Measurements from ENCODE around the gene C2orf72. TPM values are rescaled to one million over a fixed set of nuclear protein-coding genes. Genes with fewer than 3 reads are reported as not detected.

The C2orf72 gene
- total and polyA plus RNA-seq, 2 of the 13 experiments (the other 11 are each of a cell fraction or from before 2014, with no cell fraction given): 147 to 203 TPM

- TF ChIP-seq THRA (CRISPR knock-in tag; IDR thresholded peaks at IDR 0.05; ENCODE audit: borderline replicate concordance) (peak; percentile 60; the same call in 1 of the 2 replicates), KDM6A (CRISPR knock-in tag; IDR thresholded peaks at IDR 0.05; ENCODE audit: low read depth) (no peak), ZNF563 (CRISPR knock-in tag; IDR thresholded peaks at IDR 0.05) (no peak), ZNF430 (CRISPR knock-in tag; IDR thresholded peaks at IDR 0.05) (no peak), ZNF670 (CRISPR knock-in tag; IDR thresholded peaks at IDR 0.05; ENCODE audit: borderline replicate concordance) (no peak), PRDM15 (CRISPR knock-in tag; IDR thresholded peaks at IDR 0.05) (no peak), SRY (CRISPR knock-in tag; IDR thresholded peaks at IDR 0.05) (no peak), MXD1 (CRISPR knock-in tag; IDR thresholded peaks at IDR 0.05) (no peak), CSRNP1 (CRISPR knock-in tag; IDR thresholded peaks at IDR 0.05) (no peak), GFI1 (CRISPR knock-in tag; IDR thresholded peaks at IDR 0.05; ENCODE audit: borderline replicate concordance) (no peak), ZMYM4 (CRISPR knock-in tag; IDR thresholded peaks at IDR 0.05) (peak; percentile 47; the same call in 1 of the 2 replicates), ZNF30 (CRISPR knock-in tag; IDR thresholded peaks at IDR 0.05) (no peak), LRRFIP1 (CRISPR knock-in tag; conservative IDR thresholded peaks at IDR 0.05) (no peak), ZNF558 (CRISPR knock-in tag; IDR thresholded peaks at IDR 0.05; ENCODE audit: borderline replicate concordance) (no peak), ZNF567 (CRISPR knock-in tag; IDR thresholded peaks at IDR 0.05; ENCODE audit: borderline replicate concordance) (no peak), HOXA9 (CRISPR knock-in tag; IDR thresholded peaks at IDR 0.05; ENCODE audit: borderline replicate concordance) (no peak), TAF15 (IDR thresholded peaks at IDR 0.05; ENCODE audit: low read depth, low read length, poor library complexity, severe bottlenecking) (no peak)
Observed at GRCh38 chr2:231007286-231008098, 29.8 kb upstream of the C2orf72 start (continued).

Measured in HepG2 (cell line).